Measurements from ENCODE around the gene RPS6KA1.

GRCh38 chr1:26557008-26557407 lies 27.4 kb downstream of the RPS6KA1 start:
- TF ChIP-seq CTCF (IDR thresholded peaks at IDR 0.05) = no peak
- TF ChIP-seq POLR2A (IDR thresholded peaks at IDR 0.05) = no peak
- no peak for TF ChIP-seq POLR2AphosphoS5 (IDR thresholded peaks at IDR 0.05)

Data from upper lobe of left lung (tissue), 4 donors.